HEK293 (cell line): Measurements from ENCODE around the gene MLLT6.
A peak's percentile ranks its signal among the peaks of the same experiment; 100 is the strongest.

ENCODE experiments used
- CTCF ChIA-PET: fragments of 350-600 bp; formaldehyde crosslinking; extraction: SDS; loops from one replicate; lab custom pipeline; 2021; ENCODE audit warnings: antibody characterized with exemption; lab: Yijun Ruan, JAX
- POLR2A ChIA-PET: fragments of 300-600 bp; formaldehyde crosslinking; extraction: SDS; loops from one replicate; lab custom pipeline; 2020; ENCODE audit warnings: antibody characterized with exemption, inconsistent platforms; lab: Yijun Ruan, JAX
- H3K27ac ChIP-seq: fragments of 200-500 bp; sonication (Bioruptor generic); 2 replicates; pipeline ENCODE4 v1.5.1; 2014; ENCODE audit warnings: low read depth, low read length, control low read depth, inconsistent platforms; ENCODE audit errors: extremely low read depth
- H3K36me3 ChIP-seq, 2 experiments: fragments of 200-500 bp in 1 of 2; sonication (Bioruptor generic) in 1 of 2; 1 replicate in 1 of 2; 2 replicates in 1 of 2; pipeline ENCODE4 v1.5.1; 2014 to 2017; ENCODE audit warnings: inconsistent platforms in 2 of 2, low read length in 2 of 2; ENCODE audit not compliant: control insufficient read depth in 2 of 2, insufficient read depth in 1 of 2
- H3K4me1 ChIP-seq: fragments of 200-500 bp; sonication (Bioruptor generic); 2 replicates; pipeline ENCODE4 v1.5.1; 2014; ENCODE audit warnings: mild to moderate bottlenecking, low read length, inconsistent platforms; ENCODE audit not compliant: control insufficient read depth, insufficient read depth
- H3K4me3 ChIP-seq: 2 replicates; pipeline ENCODE4 v1.5.1; 2011; ENCODE audit warnings: low read depth, mild to moderate bottlenecking, control low read depth, low read length, moderate library complexity
- H3K9me3 ChIP-seq: fragments of 200-500 bp; sonication (Bioruptor generic); 2 replicates; pipeline ENCODE4 v1.5.1; 2014; ENCODE audit warnings: low read depth, low read length, inconsistent platforms; ENCODE audit not compliant: control insufficient read depth, insufficient read depth
- FEZF1 ChIP-seq: fragments of 450-650 bp; formaldehyde crosslinking; IDR thresholded peaks from 2 replicates; pipeline ENCODE4 v1.5.1; 2016; ENCODE audit warnings: missing biosample characterization, missing genetic modification characterization
- KLF10 ChIP-seq: fragments of 450-650 bp; IDR thresholded peaks from 2 replicates; pipeline ENCODE4 v1.5.1; 2018; ENCODE audit warnings: missing biosample characterization, mild to moderate bottlenecking, missing genetic modification characterization
- SP2 ChIP-seq: fragments of 450-650 bp; formaldehyde crosslinking; IDR thresholded peaks from 2 replicates; pipeline ENCODE4 v1.5.1; 2016; ENCODE audit warnings: missing biosample characterization, missing genetic modification characterization
- SP7 ChIP-seq: fragments of 450-650 bp; formaldehyde crosslinking; IDR thresholded peaks from 2 replicates; pipeline ENCODE4 v1.5.1; 2016; ENCODE audit warnings: missing biosample characterization, missing genetic modification characterization
- TRIM28 ChIP-seq: IDR thresholded peaks from 2 replicates; pipeline ENCODE4 v1.6.1; 2011; ENCODE audit warnings: low read length, control low read depth, borderline replicate concordance
- YY2 ChIP-seq: fragments of 450-650 bp; formaldehyde crosslinking; IDR thresholded peaks from 2 replicates; pipeline ENCODE4 v1.5.1; 2016; ENCODE audit warnings: missing biosample characterization, missing genetic modification characterization
- ZBTB26 ChIP-seq: fragments of 450-650 bp; formaldehyde crosslinking; optimal IDR thresholded peaks from 2 replicates; pipeline ENCODE3; 2016; ENCODE audit warnings: missing biosample characterization, mild to moderate bottlenecking, missing genetic modification characterization
- ZBTB7A ChIP-seq: fragments of 450-650 bp; formaldehyde crosslinking; IDR thresholded peaks from 2 replicates; pipeline ENCODE4 v1.5.1; 2016; ENCODE audit warnings: low read depth, missing biosample characterization, missing genetic modification characterization
- ZEB2 ChIP-seq: fragments of 450-650 bp; formaldehyde crosslinking; IDR thresholded peaks from 2 replicates; pipeline ENCODE4 v1.5.1; 2016; ENCODE audit warnings: missing biosample characterization, missing genetic modification characterization
- ZNF24 ChIP-seq: fragments of 450-650 bp; formaldehyde crosslinking; IDR thresholded peaks from 2 replicates; pipeline ENCODE4 v1.5.1; 2016; ENCODE audit warnings: missing biosample characterization, missing genetic modification characterization
- ZNF26 ChIP-seq: fragments of 450-650 bp; formaldehyde crosslinking; IDR thresholded peaks from 2 replicates; pipeline ENCODE4 v1.5.1; 2016; ENCODE audit warnings: missing biosample characterization, missing genetic modification characterization
- ZNF335 ChIP-seq: fragments of 450-650 bp; formaldehyde crosslinking; conservative IDR thresholded peaks from 2 replicates; pipeline ENCODE4 v1.5.1; 2016; ENCODE audit warnings: missing biosample characterization, missing genetic modification characterization
- ZNF391 ChIP-seq: fragments of 450-650 bp; formaldehyde crosslinking; IDR thresholded peaks from 2 replicates; pipeline ENCODE4 v1.5.1; 2016; ENCODE audit warnings: low read depth, missing biosample characterization, missing genetic modification characterization, borderline replicate concordance
- ZNF394 ChIP-seq: fragments of 450-650 bp; formaldehyde crosslinking; IDR thresholded peaks from 2 replicates; pipeline ENCODE4 v1.5.1; 2016; ENCODE audit warnings: missing biosample characterization, missing genetic modification characterization, mild to moderate bottlenecking, moderate library complexity, borderline replicate concordance
- ZNF426 ChIP-seq: fragments of 450-650 bp; formaldehyde crosslinking; IDR thresholded peaks from 2 replicates; pipeline ENCODE4 v1.5.1; 2017; ENCODE audit warnings: missing biosample characterization, missing genetic modification characterization, mild to moderate bottlenecking, inconsistent platforms, moderate library complexity
- ZNF473 ChIP-seq: fragments of 450-650 bp; formaldehyde crosslinking; IDR thresholded peaks from 2 replicates; pipeline ENCODE4 v1.5.1; 2017; ENCODE audit warnings: missing biosample characterization, missing genetic modification characterization
- ZNF521 ChIP-seq: fragments of 450-650 bp; formaldehyde crosslinking; IDR thresholded peaks from 2 replicates; pipeline ENCODE4 v1.5.1; 2017; ENCODE audit warnings: missing biosample characterization, mild to moderate bottlenecking, missing genetic modification characterization
- ZNF596 ChIP-seq: fragments of 450-650 bp; IDR thresholded peaks from 2 replicates; pipeline ENCODE4 v1.5.0; 2018; ENCODE audit warnings: missing biosample characterization, mild to moderate bottlenecking, missing genetic modification characterization, moderate library complexity
- ZNF629 ChIP-seq: fragments of 450-650 bp; formaldehyde crosslinking; IDR thresholded peaks from 2 replicates; pipeline ENCODE4 v1.5.1; 2017; ENCODE audit warnings: missing biosample characterization, missing genetic modification characterization
- ZNF654 ChIP-seq: fragments of 450-650 bp; formaldehyde crosslinking; IDR thresholded peaks from 2 replicates; pipeline ENCODE4 v1.5.1; 2016; ENCODE audit warnings: low read depth, missing biosample characterization, missing genetic modification characterization
- ZNF660 ChIP-seq: fragments of 450-650 bp; IDR thresholded peaks from 2 replicates; pipeline ENCODE4 v1.5.1; 2018; ENCODE audit warnings: missing biosample characterization, mild to moderate bottlenecking, missing genetic modification characterization
- ZNF785 ChIP-seq: fragments of 450-650 bp; formaldehyde crosslinking; IDR thresholded peaks from 2 replicates; pipeline ENCODE4 v1.5.1; 2016; ENCODE audit warnings: missing biosample characterization, missing genetic modification characterization
- ZNF792 ChIP-seq: fragments of 450-650 bp; formaldehyde crosslinking; IDR thresholded peaks from 2 replicates; pipeline ENCODE4 v1.5.1; 2016; ENCODE audit warnings: missing biosample characterization, missing genetic modification characterization
- ZSCAN30 ChIP-seq: fragments of 450-650 bp; IDR thresholded peaks from 2 replicates; pipeline ENCODE4 v1.5.1; 2018; ENCODE audit warnings: missing biosample characterization, mild to moderate bottlenecking, missing genetic modification characterization, moderate library complexity
- TF ChIP-seq, protein P1 (sequence below): fragments of 450-650 bp; formaldehyde crosslinking; IDR thresholded peaks from 2 replicates; pipeline ENCODE4 v1.5.1; 2016; ENCODE audit warnings: missing biosample characterization, missing genetic modification characterization
- TF ChIP-seq, protein P2 (sequence below): fragments of 450-650 bp; formaldehyde crosslinking; conservative IDR thresholded peaks from 2 replicates; pipeline ENCODE4 v1.5.1; 2016; ENCODE audit warnings: low read depth, missing biosample characterization, missing genetic modification characterization

Gene MLLT6

DNA sequence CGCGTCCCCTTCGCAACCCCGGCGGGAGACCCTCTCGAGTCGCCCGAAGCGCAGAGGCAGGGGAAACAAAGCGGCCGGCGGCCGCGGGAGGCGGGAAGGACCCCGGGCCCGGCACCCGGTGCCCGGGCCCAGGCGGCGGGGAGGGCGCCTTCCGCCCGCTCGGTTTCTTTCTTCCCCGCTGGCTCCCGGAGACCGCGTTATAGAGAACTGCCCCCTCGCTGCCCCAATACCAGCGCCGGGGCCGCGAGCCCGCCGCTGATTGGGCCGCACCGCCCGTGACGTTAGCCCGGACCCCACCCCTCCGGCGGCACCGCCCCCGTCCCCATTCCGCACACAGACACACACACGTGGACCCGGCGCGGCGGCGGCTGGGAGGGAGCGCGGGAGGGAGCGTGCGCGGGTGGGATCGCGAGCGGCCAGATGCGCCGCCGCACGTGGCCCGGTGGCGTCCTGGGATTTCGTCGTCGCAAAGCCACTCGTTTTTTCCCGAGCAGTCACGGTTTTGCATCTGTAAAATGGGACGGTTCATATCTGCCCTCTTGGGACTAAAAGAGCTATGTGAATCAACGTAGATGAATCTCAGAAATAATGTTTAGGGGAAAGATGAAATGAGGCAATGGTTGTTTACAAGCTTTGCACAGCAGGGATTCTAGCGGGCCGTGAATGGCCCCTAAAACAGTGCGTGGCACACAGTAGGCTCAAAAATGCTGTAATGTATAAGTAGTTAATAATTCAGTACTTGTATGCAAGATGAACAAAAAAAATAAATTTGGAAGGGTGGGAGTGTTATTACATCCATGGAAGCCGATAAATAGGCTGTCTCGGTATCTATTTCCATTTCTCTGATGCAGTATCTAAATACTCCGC is 30.1 kb upstream of the MLLT6 start, which contains the start of gene EPOP (continued):
- TF ChIP-seq, protein P1, sequence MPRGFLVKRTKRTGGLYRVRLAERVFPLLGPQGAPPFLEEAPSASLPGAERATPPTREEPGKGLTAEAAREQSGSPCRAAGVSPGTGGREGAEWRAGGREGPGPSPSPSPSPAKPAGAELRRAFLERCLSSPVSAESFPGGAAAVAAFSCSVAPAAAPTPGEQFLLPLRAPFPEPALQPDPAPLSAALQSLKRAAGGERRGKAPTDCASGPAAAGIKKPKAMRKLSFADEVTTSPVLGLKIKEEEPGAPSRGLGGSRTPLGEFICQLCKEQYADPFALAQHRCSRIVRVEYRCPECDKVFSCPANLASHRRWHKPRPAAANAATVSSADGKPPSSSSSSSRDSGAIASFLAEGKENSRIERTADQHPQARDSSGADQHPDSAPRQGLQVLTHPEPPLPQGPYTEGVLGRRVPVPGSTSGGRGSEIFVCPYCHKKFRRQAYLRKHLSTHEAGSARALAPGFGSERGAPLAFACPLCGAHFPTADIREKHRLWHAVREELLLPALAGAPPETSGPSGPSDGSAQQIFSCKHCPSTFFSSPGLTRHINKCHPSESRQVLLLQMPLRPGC, result no peak
- TF ChIP-seq ZNF391 (no peak), ZBTB7A (tag by site-specific recombination) (no peak; the same call in 1 of the 2 replicates), ZNF394 (tag by site-specific recombination) (no peak), ZNF335 (peak; percentile 35), ZNF629 (tag by site-specific recombination) (0 out of 2 replicates have a peak, but pooled peaks have one; percentile 45), SP2 (tag by site-specific recombination) (peak; percentile 83)

DNA sequence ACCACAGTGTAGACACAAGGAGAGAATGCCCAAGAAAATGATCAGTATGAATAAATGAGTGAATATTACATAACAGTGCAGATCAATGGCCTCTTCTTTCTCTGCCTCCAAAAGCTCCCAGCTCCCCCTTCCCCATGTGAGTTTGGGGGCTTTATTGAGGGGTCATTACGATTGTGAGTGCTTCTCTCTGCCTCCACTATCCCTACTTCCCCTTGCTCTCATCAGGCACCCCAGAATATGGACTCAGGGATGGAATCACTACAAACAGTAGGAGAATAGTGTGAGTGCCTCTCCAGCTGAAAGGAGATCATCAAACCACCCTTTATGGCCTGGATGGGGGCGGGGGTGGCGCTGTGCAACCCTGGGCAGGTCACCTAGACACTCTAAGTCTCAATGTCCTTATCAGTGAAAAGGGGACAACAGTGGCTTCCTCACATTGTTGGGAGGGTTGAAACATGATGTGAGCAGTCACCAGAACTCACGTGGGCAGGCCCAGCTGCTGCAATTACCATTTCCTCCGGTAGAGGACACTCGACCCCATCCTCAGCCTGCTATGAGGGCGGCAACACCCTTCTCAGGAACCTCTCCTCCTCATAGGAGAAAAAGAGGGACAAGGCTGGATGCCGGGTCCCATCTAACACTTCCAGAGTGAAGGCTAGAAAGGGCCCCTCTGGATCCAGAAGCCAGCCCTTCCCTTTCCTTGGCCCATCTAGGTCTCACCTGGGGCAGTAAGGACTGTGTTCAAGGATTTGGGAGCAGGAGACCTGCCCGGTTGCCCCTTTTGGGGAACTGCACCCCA is 28.2 kb upstream of the MLLT6 start:
- Histone ChIP-seq H3K4me1 (peaks cover 15% of the 10 kb centered on the region), H3K36me3 (no peaks in the 10 kb centered on the region), H3K9me3 (no peaks in the 10 kb centered on the region), H3K27ac (no peak overlapping the region), H3K4me3 (no peak overlapping the region)
- ChIA-PET CTCF (interaction anchor here (0.6 to 4.6 kb wide), 28 partner anchors 8 to 693 kb away, joined by 3 to 60 read pairs (median 3); partner anchors contain the start of gene CISD3), POLR2A (interaction anchor here (0.5 to 1.9 kb wide), 10 partner anchors 25 to 278 kb away, joined by 3 to 9 read pairs (median 4); partner anchors contain the start of genes MLLT6 and PSMB3)
- TF ChIP-seq, protein P2, sequence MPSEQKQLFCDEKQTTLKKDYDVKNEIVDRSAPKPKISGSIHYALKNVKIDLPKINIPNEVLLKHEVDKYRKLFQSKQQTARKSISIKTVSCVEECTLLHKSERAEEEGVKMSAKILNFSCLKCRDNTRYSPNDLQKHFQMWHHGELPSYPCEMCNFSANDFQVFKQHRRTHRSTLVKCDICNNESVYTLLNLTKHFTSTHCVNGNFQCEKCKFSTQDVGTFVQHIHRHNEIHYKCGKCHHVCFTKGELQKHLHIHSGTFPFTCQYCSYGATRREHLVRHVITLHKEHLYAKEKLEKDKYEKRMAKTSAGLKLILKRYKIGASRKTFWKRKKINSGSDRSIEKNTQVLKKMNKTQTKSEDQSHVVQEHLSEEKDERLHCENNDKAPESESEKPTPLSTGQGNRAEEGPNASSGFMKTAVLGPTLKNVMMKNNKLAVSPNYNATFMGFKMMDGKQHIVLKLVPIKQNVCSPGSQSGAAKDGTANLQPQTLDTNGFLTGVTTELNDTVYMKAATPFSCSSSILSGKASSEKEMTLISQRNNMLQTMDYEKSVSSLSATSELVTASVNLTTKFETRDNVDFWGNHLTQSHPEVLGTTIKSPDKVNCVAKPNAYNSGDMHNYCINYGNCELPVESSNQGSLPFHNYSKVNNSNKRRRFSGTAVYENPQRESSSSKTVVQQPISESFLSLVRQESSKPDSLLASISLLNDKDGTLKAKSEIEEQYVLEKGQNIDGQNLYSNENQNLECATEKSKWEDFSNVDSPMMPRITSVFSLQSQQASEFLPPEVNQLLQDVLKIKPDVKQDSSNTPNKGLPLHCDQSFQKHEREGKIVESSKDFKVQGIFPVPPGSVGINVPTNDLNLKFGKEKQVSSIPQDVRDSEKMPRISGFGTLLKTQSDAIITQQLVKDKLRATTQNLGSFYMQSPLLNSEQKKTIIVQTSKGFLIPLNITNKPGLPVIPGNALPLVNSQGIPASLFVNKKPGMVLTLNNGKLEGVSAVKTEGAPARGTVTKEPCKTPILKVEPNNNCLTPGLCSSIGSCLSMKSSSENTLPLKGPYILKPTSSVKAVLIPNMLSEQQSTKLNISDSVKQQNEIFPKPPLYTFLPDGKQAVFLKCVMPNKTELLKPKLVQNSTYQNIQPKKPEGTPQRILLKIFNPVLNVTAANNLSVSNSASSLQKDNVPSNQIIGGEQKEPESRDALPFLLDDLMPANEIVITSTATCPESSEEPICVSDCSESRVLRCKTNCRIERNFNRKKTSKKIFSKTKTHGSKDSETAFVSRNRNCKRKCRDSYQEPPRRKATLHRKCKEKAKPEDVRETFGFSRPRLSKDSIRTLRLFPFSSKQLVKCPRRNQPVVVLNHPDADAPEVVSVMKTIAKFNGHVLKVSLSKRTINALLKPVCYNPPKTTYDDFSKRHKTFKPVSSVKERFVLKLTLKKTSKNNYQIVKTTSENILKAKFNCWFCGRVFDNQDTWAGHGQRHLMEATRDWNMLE (tag by site-specific recombination), result no peak
- TF ChIP-seq FEZF1 (tag by site-specific recombination) (peak; percentile 90), KLF10 (tag by site-specific recombination) (peak; percentile 49; the same call in 1 of the 2 replicates), ZNF26 (tag by site-specific recombination) (no peak), ZNF792 (tag by site-specific recombination) (no peak), ZNF654 (peak; percentile 84), YY2 (tag by site-specific recombination) (no peak), ZBTB26 (tag by site-specific recombination) (peak; percentile 10), ZNF24 (no peak), ZNF660 (tag by site-specific recombination) (no peak), ZNF473 (tag by site-specific recombination) (no peak), TRIM28 (peak; percentile 74; the same call in 1 of the 2 replicates), ZNF426 (tag by site-specific recombination) (no peak), ZNF521 (tag by site-specific recombination) (no peak), ZNF785 (no peak), SP7 (tag by site-specific recombination) (peak; percentile 31; the same call in 1 of the 2 replicates), ZNF596 (tag by site-specific recombination) (no peak), ZEB2 (tag by site-specific recombination) (peak; percentile 40; the same call in 1 of the 2 replicates), ZSCAN30 (tag by site-specific recombination) (peak; percentile 55; the same call in 1 of the 2 replicates)
